Measurements from ENCODE around the gene PPM1N.

GRCh38 chr19:45464852-45465441 lies 33.3 kb upstream of the PPM1N start:
- TF ChIP-seq CTCF (IDR thresholded peaks at IDR 0.05) (no peak), POLR2A (IDR thresholded peaks at IDR 0.05) (no peak)
